Measurements from ENCODE around the gene FCGBP. TPM values are rescaled to one million over a fixed set of nuclear protein-coding genes. Genes with fewer than 3 reads are reported as not detected.
A peak's percentile ranks its signal among the peaks of the same experiment; 100 is the strongest.
"Not testable (repeated sequence)": the region's sequence is repeated elsewhere in the genome, so short reads cannot be mapped to it uniquely, and the experiment has no call there.

The FCGBP gene
- polyA plus RNA-seq, 2 of the 4 experiments (the other 2 are of a cell fraction), result 0.74 to 1.4 TPM

DNA sequence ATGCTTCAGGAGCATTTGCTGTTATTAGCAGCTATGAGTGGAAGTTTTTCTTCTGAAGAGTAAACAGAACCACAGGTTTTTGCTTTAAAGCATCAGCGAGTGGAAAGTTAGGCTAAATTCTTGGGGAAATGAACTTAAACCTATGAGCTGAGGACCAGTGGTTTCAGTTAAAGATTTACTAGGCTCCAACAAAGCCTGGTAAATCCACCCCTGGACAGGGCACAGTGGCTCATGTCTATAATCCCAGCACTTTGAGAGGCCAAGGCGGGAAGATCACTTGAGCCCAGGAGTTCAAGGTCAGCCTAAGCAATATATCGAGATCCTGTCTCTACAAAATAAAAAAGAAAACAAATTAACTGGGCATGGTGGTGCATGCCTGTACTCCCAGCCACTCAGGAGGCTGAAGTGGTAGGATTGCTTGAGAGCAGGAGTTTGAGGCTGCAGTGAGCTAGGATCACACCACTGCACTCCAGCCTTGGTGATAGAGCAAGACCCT lies 46.9 kb downstream of the FCGBP start:
- CTCF ChIA-PET; FAIRE-seq; DNase-seq (ENCODE audit: low read depth in 1 of 2, low spot score in 1 of 2); H3K4me3 ChIP-seq; H3K9me3 ChIP-seq; H3K4me1 ChIP-seq; POLR2A ChIA-PET: not testable (repeated sequence)
- peak overlapping the region in 1 of 2 experiments; percentile 71; a peak in 2 of 6 replicates for H3K27ac ChIP-seq
- peak overlapping the region; percentile 48; the same call in 1 of the 3 replicates for H3K4me2 ChIP-seq
- ATAC-seq, result peak in 1 of 2 experiments; percentile 24; a peak in 3 of 6 replicates
- WGBS (ENCODE audit: missing lambda C conversion rate), result 23% methylated on average over 2 of the region's 3 CpGs

- H3K9me3 ChIP-seq; H3K27ac ChIP-seq; CTCF ChIA-PET; H3K4me1 ChIP-seq; FAIRE-seq; H3K4me2 ChIP-seq; DNase-seq (ENCODE audit: low read depth in 1 of 2, low spot score in 1 of 2); H3K4me3 ChIP-seq; POLR2A ChIA-PET: not testable (repeated sequence)
- 88% methylated on average over 25 of the region's 30 CpGs for WGBS (ENCODE audit: missing lambda C conversion rate)
- peak; percentile 9; a peak in 3 of 6 replicates for ATAC-seq
Measured at GRCh38 chr19:39885821-39886554, 48.4 kb downstream of the FCGBP start.

- H3K4me3 ChIP-seq; H3K27ac ChIP-seq; POLR2A ChIA-PET; CTCF ChIA-PET; H3K4me1 ChIP-seq; DNase-seq (ENCODE audit: low read depth in 1 of 2, low spot score in 1 of 2); H3K9me3 ChIP-seq; ATAC-seq; FAIRE-seq; H3K4me2 ChIP-seq: not testable (repeated sequence)
- 71% methylated on average over 6 of the region's 9 CpGs for WGBS (ENCODE audit: missing lambda C conversion rate)
Measured at GRCh38 chr19:39884721-39885120, 49.7 kb downstream of the FCGBP start.

Other genes with a start within 250 kb of the FCGBP start
- not detected in 2 replicates for gene LGALS14, start 230.2 kb downstream of the FCGBP start, polyA plus RNA-seq (2011; rRNA removed)
- not detected in 3 replicates for gene LGALS14, start 230.2 kb downstream of the FCGBP start, polyA plus RNA-seq (2017; fragmentation: RNase III; extraction: RNeasy Plus Mini Kit Qiagen cat#74134 plus additional on column Dnase treatment)
- not detected in 2 replicates for gene CLC, start 196.6 kb downstream of the FCGBP start, polyA plus RNA-seq (2011; rRNA removed)
- not detected in 3 replicates for gene CLC, start 196.6 kb downstream of the FCGBP start, polyA plus RNA-seq (2017; fragmentation: RNase III; extraction: RNeasy Plus Mini Kit Qiagen cat#74134 plus additional on column Dnase treatment)
- gene LEUTX, start 155.8 kb downstream of the FCGBP start, polyA plus RNA-seq (2011; rRNA removed), result not detected in 2 replicates
- gene LEUTX, start 155.8 kb downstream of the FCGBP start, polyA plus RNA-seq (2017; fragmentation: RNase III; extraction: RNeasy Plus Mini Kit Qiagen cat#74134 plus additional on column Dnase treatment), result not detected in 3 replicates
- 13.8 and 17.3 TPM in 2 replicates for gene DYRK1B, start 100.5 kb downstream of the FCGBP start, polyA plus RNA-seq (2011; rRNA removed)
- 12.9 to 21.2 TPM (median 18.6 TPM) in 3 replicates for gene DYRK1B, start 100.5 kb downstream of the FCGBP start, polyA plus RNA-seq (2017; fragmentation: RNase III; extraction: RNeasy Plus Mini Kit Qiagen cat#74134 plus additional on column Dnase treatment)
- gene FBL, start 88.3 kb downstream of the FCGBP start, polyA plus RNA-seq (2011; rRNA removed), result 716 and 970 TPM in 2 replicates
- 1,011 to 1,141 TPM (median 1,077 TPM) in 3 replicates for gene FBL, start 88.3 kb downstream of the FCGBP start, polyA plus RNA-seq (2017; fragmentation: RNase III; extraction: RNeasy Plus Mini Kit Qiagen cat#74134 plus additional on column Dnase treatment)
- gene PSMC4, start 36.5 kb upstream of the FCGBP start, polyA plus RNA-seq (2011; rRNA removed), result 192 and 208 TPM in 2 replicates
- 276 to 295 TPM (median 284 TPM) in 3 replicates for gene PSMC4, start 36.5 kb upstream of the FCGBP start, polyA plus RNA-seq (2017; fragmentation: RNase III; extraction: RNeasy Plus Mini Kit Qiagen cat#74134 plus additional on column Dnase treatment)
- 6.0 and 6.4 TPM in 2 replicates for gene ZNF546, start 62.4 kb upstream of the FCGBP start, polyA plus RNA-seq (2011; rRNA removed)
- gene ZNF546, start 62.4 kb upstream of the FCGBP start, polyA plus RNA-seq (2017; fragmentation: RNase III; extraction: RNeasy Plus Mini Kit Qiagen cat#74134 plus additional on column Dnase treatment), result 3.1 to 3.8 TPM (median 3.7 TPM) in 3 replicates
- 10.0 and 15.7 TPM in 2 replicates for gene ZNF780B, start 121.6 kb upstream of the FCGBP start, polyA plus RNA-seq (2011; rRNA removed)
- gene ZNF780B, start 121.6 kb upstream of the FCGBP start, polyA plus RNA-seq (2017; fragmentation: RNase III; extraction: RNeasy Plus Mini Kit Qiagen cat#74134 plus additional on column Dnase treatment), result 7.1 to 10.3 TPM (median 8.7 TPM) in 3 replicates
- gene ZNF780A, start 156.3 kb upstream of the FCGBP start, polyA plus RNA-seq (2011; rRNA removed), result 39.3 and 48.1 TPM in 2 replicates
- gene ZNF780A, start 156.3 kb upstream of the FCGBP start, polyA plus RNA-seq (2017; fragmentation: RNase III; extraction: RNeasy Plus Mini Kit Qiagen cat#74134 plus additional on column Dnase treatment), result 32.8 to 37.9 TPM (median 35.4 TPM) in 3 replicates